ENCODE measurements around the gene TCERG1. TPM values are rescaled to one million over a fixed set of nuclear protein-coding genes. Genes with fewer than 3 reads are reported as not detected.

TCERG1 gene
- total RNA-seq, 1 donor from 2014 or later, result 121 TPM

GRCh38 chr5:146507428-146507827, 60.3 kb downstream of the TCERG1 start:
- Mint-ChIP-seq H3K4me3 (ENCODE audit: low read depth) (no peak overlapping the region), H3K27me3 (no peaks in the 10 kb centered on the region), H3K27ac (no peak overlapping the region), H3K9me3 (ENCODE audit: low read depth) (no peaks in the 10 kb centered on the region), H3K4me1 (ENCODE audit: low read depth) (peaks cover 2% of the 10 kb centered on the region), H3K36me3 (ENCODE audit: insufficient read depth) (peaks cover 39% of the 10 kb centered on the region)
- no peak for DNase-seq (ENCODE audit: low spot score, unreplicated experiment)
- TF ChIP-seq, protein P1, sequence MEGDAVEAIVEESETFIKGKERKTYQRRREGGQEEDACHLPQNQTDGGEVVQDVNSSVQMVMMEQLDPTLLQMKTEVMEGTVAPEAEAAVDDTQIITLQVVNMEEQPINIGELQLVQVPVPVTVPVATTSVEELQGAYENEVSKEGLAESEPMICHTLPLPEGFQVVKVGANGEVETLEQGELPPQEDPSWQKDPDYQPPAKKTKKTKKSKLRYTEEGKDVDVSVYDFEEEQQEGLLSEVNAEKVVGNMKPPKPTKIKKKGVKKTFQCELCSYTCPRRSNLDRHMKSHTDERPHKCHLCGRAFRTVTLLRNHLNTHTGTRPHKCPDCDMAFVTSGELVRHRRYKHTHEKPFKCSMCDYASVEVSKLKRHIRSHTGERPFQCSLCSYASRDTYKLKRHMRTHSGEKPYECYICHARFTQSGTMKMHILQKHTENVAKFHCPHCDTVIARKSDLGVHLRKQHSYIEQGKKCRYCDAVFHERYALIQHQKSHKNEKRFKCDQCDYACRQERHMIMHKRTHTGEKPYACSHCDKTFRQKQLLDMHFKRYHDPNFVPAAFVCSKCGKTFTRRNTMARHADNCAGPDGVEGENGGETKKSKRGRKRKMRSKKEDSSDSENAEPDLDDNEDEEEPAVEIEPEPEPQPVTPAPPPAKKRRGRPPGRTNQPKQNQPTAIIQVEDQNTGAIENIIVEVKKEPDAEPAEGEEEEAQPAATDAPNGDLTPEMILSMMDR (IDR thresholded peaks at IDR 0.05; ENCODE audit: unreplicated experiment), result no peak

GRCh38 chr5:146510559-146511125, 63.5 kb downstream of the TCERG1 start:
- H3K27me3 Mint-ChIP-seq, result no peaks in the 10 kb centered on the region
- H3K4me1 Mint-ChIP-seq (ENCODE audit: low read depth), result peaks cover 10% of the 10 kb centered on the region
- no peaks in the 10 kb centered on the region for H3K9me3 Mint-ChIP-seq (ENCODE audit: low read depth)
- no peak for DNase-seq (ENCODE audit: low spot score, unreplicated experiment)
- no peak overlapping the region for H3K27ac Mint-ChIP-seq
- H3K36me3 Mint-ChIP-seq (ENCODE audit: insufficient read depth), result peaks cover 25% of the 10 kb centered on the region
- TF ChIP-seq, protein P1 (IDR thresholded peaks at IDR 0.05; ENCODE audit: unreplicated experiment), result no peak
- no peak overlapping the region for H3K4me3 Mint-ChIP-seq (ENCODE audit: low read depth)

DNA sequence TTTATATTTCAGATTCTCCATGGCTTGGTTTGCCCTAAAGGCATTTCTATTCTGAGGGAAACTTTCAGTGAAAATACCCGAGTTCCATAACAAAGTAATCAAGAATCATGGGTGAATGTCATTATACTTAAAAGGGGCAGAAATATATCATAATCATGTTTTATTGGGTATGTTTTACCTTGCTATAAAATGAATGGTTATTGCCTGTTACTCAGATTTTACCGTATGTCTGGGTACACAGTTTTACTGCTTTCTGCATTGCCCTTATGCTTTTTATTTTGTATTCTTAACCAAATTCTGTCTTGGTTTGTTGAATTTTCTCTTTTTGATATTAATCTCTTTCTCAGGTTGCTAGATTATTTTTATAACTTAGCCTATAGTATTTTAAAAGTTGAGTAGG, 66.3 kb downstream of the TCERG1 start:
- Mint-ChIP-seq H3K27ac (no peak overlapping the region), H3K9me3 (ENCODE audit: low read depth) (no peaks in the 10 kb centered on the region), H3K36me3 (ENCODE audit: insufficient read depth) (peaks cover 18% of the 10 kb centered on the region), H3K4me1 (ENCODE audit: low read depth) (peaks cover 10% of the 10 kb centered on the region), H3K27me3 (no peaks in the 10 kb centered on the region), H3K4me3 (ENCODE audit: low read depth) (no peak overlapping the region)
- DNase-seq (ENCODE audit: low spot score, unreplicated experiment), result no peak
- TF ChIP-seq, protein P1 (IDR thresholded peaks at IDR 0.05; ENCODE audit: unreplicated experiment), result no peak

DNA sequence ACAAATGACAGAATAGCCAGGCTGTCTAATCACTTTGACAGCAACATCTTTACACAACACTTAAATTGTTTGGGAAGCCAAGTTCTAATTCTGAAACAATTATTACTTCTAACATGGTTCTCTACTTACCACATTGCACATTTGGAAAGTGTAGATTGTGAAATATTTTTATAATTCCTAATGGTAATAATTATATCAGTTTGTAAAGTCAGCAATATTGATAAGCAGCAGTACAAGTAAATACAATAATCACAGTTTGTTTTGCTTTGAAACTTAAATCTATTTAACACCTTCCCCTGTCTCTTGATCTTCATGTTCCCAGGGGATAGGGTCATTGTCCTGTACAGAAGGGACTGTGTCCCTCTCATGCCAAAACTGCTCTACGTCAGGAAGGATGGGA, 67.4 kb downstream of the TCERG1 start:
- H3K4me3 Mint-ChIP-seq (ENCODE audit: low read depth), result no peak overlapping the region
- TF ChIP-seq, protein P1 (IDR thresholded peaks at IDR 0.05; ENCODE audit: unreplicated experiment), result no peak
- H3K4me1 Mint-ChIP-seq (ENCODE audit: low read depth), result peaks cover 10% of the 10 kb centered on the region
- H3K27me3 Mint-ChIP-seq, result no peaks in the 10 kb centered on the region
- H3K27ac Mint-ChIP-seq, result no peak overlapping the region
- no peaks in the 10 kb centered on the region for H3K9me3 Mint-ChIP-seq (ENCODE audit: low read depth)
- peaks cover 15% of the 10 kb centered on the region for H3K36me3 Mint-ChIP-seq (ENCODE audit: insufficient read depth)
- DNase-seq (ENCODE audit: low spot score, unreplicated experiment), result no peak

- H3K4me1 Mint-ChIP-seq (ENCODE audit: low read depth), result peaks cover 10% of the 10 kb centered on the region
- H3K27me3 Mint-ChIP-seq, result no peaks in the 10 kb centered on the region
- peaks cover 11% of the 10 kb centered on the region for H3K36me3 Mint-ChIP-seq (ENCODE audit: insufficient read depth)
- H3K4me3 Mint-ChIP-seq (ENCODE audit: low read depth), result no peak overlapping the region
- TF ChIP-seq, protein P1 (IDR thresholded peaks at IDR 0.05; ENCODE audit: unreplicated experiment), result no peak
- H3K9me3 Mint-ChIP-seq (ENCODE audit: low read depth), result no peaks in the 10 kb centered on the region
- peak overlapping the region; percentile 57 for H3K27ac Mint-ChIP-seq
- no peak for DNase-seq (ENCODE audit: low spot score, unreplicated experiment)
Measured at GRCh38 chr5:146515473-146516150, 68.5 kb downstream of the TCERG1 start.

Data from progenitor cell of endocrine pancreas (in vitro differentiated cells).